GM19395 (cell line): ENCODE data around the gene ZC3H12A.

ENCODE experiments used
- ATAC-seq: cut with Tn5 transposase; IDR thresholded peaks from one replicate; pipeline ENCODE4 v1.9.1; 2021; ENCODE audit warnings: mild to moderate bottlenecking, moderate library complexity; ENCODE audit not compliant: unreplicated experiment

ZC3H12A gene

GRCh38 chr1:37477946-37478345 is 3.6 kb downstream of the ZC3H12A start:
- ATAC-seq = no peak

- ATAC-seq = no peak
Observed at GRCh38 chr1:37478451-37478881, 4.1 kb downstream of the ZC3H12A start.

- ATAC-seq = no peak
Observed at GRCh38 chr1:37478890-37479254, 4.5 kb downstream of the ZC3H12A start.

GRCh38 chr1:37479255-37480124 is 5.1 kb downstream of the ZC3H12A start:
- ATAC-seq = peak; percentile 33

GRCh38 chr1:37480125-37480466 is 5.7 kb downstream of the ZC3H12A start:
- ATAC-seq = no peak

GRCh38 chr1:37480581-37481288 is 6.4 kb downstream of the ZC3H12A start:
- ATAC-seq = no peak

- ATAC-seq = no peak
Observed at GRCh38 chr1:37481289-37482003, 7.1 kb downstream of the ZC3H12A start.

- ATAC-seq = no peak
Observed at GRCh38 chr1:37482004-37482785, 7.8 kb downstream of the ZC3H12A start.

GRCh38 chr1:37482796-37483744 is 8.7 kb downstream of the ZC3H12A start:
- ATAC-seq = no peak

- no peak for ATAC-seq
Observed at GRCh38 chr1:37483785-37484184, 9.4 kb downstream of the ZC3H12A start.

- ATAC-seq = no peak
Observed at GRCh38 chr1:37484325-37485051, 10.1 kb downstream of the ZC3H12A start.

- no peak for ATAC-seq
Observed at GRCh38 chr1:37485902-37486679, 11.7 kb downstream of the ZC3H12A start.

- ATAC-seq = no peak
Observed at GRCh38 chr1:37486680-37487618, 12.6 kb downstream of the ZC3H12A start.

GRCh38 chr1:37487619-37487984 is 13.2 kb downstream of the ZC3H12A start:
- ATAC-seq = no peak

- no peak for ATAC-seq
Observed at GRCh38 chr1:37493336-37494098, 19.1 kb downstream of the ZC3H12A start.

- ATAC-seq = no peak
Observed at GRCh38 chr1:37495875-37496274, 21.5 kb downstream of the ZC3H12A start.

- no peak for ATAC-seq
Observed at GRCh38 chr1:37497832-37498231, 23.5 kb downstream of the ZC3H12A start.
